Loucy (cell line): Measurements from ENCODE around the gene PPOX.

Experiments used
- H2AFZ ChIP-seq: fragments of 200-600 bp; sonication (generic); 2 replicates; pipeline ENCODE4 v1.6.0; 2016; ENCODE audit warnings: antibody characterized with exemption, mild to moderate bottlenecking, low read length, moderate library complexity
- H3F3A ChIP-seq: fragments of 200-600 bp; 2 replicates; pipeline ENCODE4 v1.6.0; 2016; ENCODE audit warnings: antibody characterized with exemption, low read depth, mild to moderate bottlenecking
- H3K27me3 ChIP-seq: fragments of 200-600 bp; sonication (generic); 2 replicates; pipeline ENCODE4 v1.6.1; 2014; ENCODE audit warnings: low read length, mild to moderate bottlenecking; ENCODE audit not compliant: insufficient read depth, poor library complexity, severe bottlenecking
- H3K36me3 ChIP-seq: fragments of 200-600 bp; sonication (generic); 2 replicates; pipeline ENCODE4 v1.6.1; 2016; ENCODE audit warnings: low read length; ENCODE audit not compliant: insufficient read depth
- H3K4me1 ChIP-seq: fragments of 200-600 bp; sonication (generic); 2 replicates; pipeline ENCODE4 v1.5.1; 2014; ENCODE audit warnings: low read length, mild to moderate bottlenecking; ENCODE audit not compliant: insufficient read depth, poor library complexity, severe bottlenecking
- H3K4me2 ChIP-seq: fragments of 200-600 bp; sonication (generic); 2 replicates; pipeline ENCODE4 v1.6.0; 2014; ENCODE audit warnings: antibody characterized with exemption, low read length, low read depth, mild to moderate bottlenecking; ENCODE audit not compliant: poor library complexity, severe bottlenecking
- H3K4me3 ChIP-seq: fragments of 200-600 bp; sonication (generic); 2 replicates; pipeline ENCODE4 v1.5.1; 2014; ENCODE audit warnings: low read length, mild to moderate bottlenecking, mixed read lengths; ENCODE audit not compliant: poor library complexity, severe bottlenecking
- H3K79me2 ChIP-seq: fragments of 200-600 bp; sonication (generic); 2 replicates; pipeline ENCODE4 v1.6.1; 2014; ENCODE audit warnings: low read length; ENCODE audit not compliant: insufficient read depth
- H3K9ac ChIP-seq: fragments of 200-600 bp; sonication (generic); 2 replicates; pipeline ENCODE4 v1.6.0; 2014; ENCODE audit warnings: mild to moderate bottlenecking, low read depth, low read length, moderate library complexity; ENCODE audit not compliant: poor library complexity, severe bottlenecking
- H3K9me2 ChIP-seq: fragments of 200-600 bp; sonication (generic); replicated peaks from 2 replicates; pipeline ENCODE4 v1.6.1; 2016; ENCODE audit warnings: low read depth, low read length, mixed read lengths
- H3K9me3 ChIP-seq: fragments of 200-600 bp; sonication (generic); 2 replicates; pipeline ENCODE4 v1.6.1; 2014; ENCODE audit warnings: mild to moderate bottlenecking, antibody characterized with exemption, low read length, low read depth; ENCODE audit not compliant: insufficient read depth
- H4K20me1 ChIP-seq: fragments of 200-600 bp; sonication (generic); 2 replicates; pipeline ENCODE4 v1.6.0; 2014; ENCODE audit warnings: antibody characterized with exemption, low read length, mild to moderate bottlenecking; ENCODE audit not compliant: insufficient read depth, poor library complexity, severe bottlenecking
- EZH2phosphoT487 ChIP-seq: fragments of 200-600 bp; IDR thresholded peaks from 2 replicates; pipeline ENCODE4 v1.6.1; 2018; ENCODE audit warnings: antibody characterized with exemption, mild to moderate bottlenecking, moderate library complexity, borderline replicate concordance
- TF ChIP-seq, protein P1 (sequence below): fragments of 200-600 bp; sonication (generic); conservative IDR thresholded peaks from 2 replicates; pipeline ENCODE4 v1.5.1; 2014; ENCODE audit warnings: mild to moderate bottlenecking, antibody characterized with exemption, low read length

PPOX gene

DNA sequence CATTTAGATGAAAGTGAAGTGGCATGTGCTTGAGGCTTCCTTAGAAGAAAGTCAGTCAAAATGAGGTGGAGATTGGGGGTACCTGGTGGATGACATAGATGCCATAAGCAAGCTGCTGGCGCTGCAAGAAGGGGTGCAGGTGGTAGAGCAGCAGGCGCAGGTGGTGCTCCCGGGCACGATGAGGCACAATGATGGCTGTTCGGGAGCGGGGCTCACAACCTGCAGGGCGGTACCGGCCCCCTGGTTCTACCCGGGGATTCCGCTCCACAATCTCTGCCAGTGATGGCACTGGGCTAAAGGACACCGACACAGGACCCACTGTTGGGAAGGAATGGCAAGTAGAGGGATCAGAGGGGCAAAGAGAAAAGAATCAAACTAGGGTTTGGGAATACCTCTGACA is 8.7 kb downstream of the PPOX start:
- H4K20me1 ChIP-seq, result peaks cover 6% of the 10 kb centered on the region

DNA sequence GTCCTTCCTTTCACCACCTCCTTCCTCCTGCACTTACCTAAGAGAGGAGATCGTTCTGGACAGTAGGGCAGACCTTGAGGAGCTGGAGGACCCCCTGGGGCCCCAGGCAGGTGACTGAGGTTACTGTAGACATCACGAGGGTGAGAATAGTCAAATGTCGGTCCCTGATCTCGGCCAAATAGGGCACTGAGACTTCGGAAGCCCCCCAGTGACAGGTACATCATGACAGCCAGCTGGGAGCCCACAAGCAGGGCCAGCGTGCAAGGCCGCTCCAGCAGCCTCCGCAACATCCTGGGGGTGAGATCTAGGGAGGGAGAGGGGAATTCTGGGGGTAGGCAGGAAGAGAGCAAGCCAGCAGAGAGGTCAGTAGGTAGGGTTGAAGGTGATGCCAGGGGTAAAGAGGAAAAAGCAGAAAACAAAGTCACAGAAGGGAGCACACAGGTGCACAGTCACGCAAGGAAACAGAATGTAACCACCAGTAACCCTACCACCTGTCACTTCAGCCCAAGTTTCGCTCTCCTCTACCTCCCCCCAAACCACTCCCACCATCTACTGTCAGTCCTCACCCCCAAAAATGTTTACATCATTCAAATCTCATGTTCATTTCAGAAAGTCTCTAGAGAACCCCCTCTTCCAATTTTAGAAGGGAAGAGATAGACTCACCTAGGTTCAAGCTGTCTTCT is 9.7 kb downstream of the PPOX start:
- Histone ChIP-seq H3K27me3 (no peaks in the 10 kb centered on the region), H3K9me3 (no peaks in the 10 kb centered on the region), H3F3A (no peaks in the 10 kb centered on the region), H3K36me3 (peaks cover 30% of the 10 kb centered on the region; the same call in 1 of the 2 replicates), H3K79me2 (peaks cover 27% of the 10 kb centered on the region), H2AFZ (no peak overlapping the region), H3K9ac (peak overlapping the region; percentile 80), H3K4me2 (peak overlapping the region; percentile 78), H3K9me2 (no peaks in the 10 kb centered on the region), H3K4me1 (peaks cover 27% of the 10 kb centered on the region), H3K4me3 (peak overlapping the region; percentile 93), H4K20me1 (peaks cover 6% of the 10 kb centered on the region)
- TF ChIP-seq EZH2phosphoT487, result no peak
- TF ChIP-seq, protein P1, sequence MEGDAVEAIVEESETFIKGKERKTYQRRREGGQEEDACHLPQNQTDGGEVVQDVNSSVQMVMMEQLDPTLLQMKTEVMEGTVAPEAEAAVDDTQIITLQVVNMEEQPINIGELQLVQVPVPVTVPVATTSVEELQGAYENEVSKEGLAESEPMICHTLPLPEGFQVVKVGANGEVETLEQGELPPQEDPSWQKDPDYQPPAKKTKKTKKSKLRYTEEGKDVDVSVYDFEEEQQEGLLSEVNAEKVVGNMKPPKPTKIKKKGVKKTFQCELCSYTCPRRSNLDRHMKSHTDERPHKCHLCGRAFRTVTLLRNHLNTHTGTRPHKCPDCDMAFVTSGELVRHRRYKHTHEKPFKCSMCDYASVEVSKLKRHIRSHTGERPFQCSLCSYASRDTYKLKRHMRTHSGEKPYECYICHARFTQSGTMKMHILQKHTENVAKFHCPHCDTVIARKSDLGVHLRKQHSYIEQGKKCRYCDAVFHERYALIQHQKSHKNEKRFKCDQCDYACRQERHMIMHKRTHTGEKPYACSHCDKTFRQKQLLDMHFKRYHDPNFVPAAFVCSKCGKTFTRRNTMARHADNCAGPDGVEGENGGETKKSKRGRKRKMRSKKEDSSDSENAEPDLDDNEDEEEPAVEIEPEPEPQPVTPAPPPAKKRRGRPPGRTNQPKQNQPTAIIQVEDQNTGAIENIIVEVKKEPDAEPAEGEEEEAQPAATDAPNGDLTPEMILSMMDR, result no peak

More for the DNA sequence above, 8.7 kb downstream of the PPOX start:
- Histone ChIP-seq H2AFZ (no peak overlapping the region), H3K9me3 (no peaks in the 10 kb centered on the region), H3K36me3 (peaks cover 36% of the 10 kb centered on the region; the same call in 1 of the 2 replicates), H3K79me2 (peaks cover 27% of the 10 kb centered on the region), H3K9ac (no peak overlapping the region), H3K4me3 (no peak overlapping the region), H3K9me2 (no peaks in the 10 kb centered on the region), H3K4me2 (peak overlapping the region; percentile 78), H3K4me1 (peaks cover 27% of the 10 kb centered on the region), H3F3A (no peaks in the 10 kb centered on the region), H3K27me3 (no peaks in the 10 kb centered on the region)
- TF ChIP-seq, protein P1, result no peak
- no peak for TF ChIP-seq EZH2phosphoT487

DNA sequence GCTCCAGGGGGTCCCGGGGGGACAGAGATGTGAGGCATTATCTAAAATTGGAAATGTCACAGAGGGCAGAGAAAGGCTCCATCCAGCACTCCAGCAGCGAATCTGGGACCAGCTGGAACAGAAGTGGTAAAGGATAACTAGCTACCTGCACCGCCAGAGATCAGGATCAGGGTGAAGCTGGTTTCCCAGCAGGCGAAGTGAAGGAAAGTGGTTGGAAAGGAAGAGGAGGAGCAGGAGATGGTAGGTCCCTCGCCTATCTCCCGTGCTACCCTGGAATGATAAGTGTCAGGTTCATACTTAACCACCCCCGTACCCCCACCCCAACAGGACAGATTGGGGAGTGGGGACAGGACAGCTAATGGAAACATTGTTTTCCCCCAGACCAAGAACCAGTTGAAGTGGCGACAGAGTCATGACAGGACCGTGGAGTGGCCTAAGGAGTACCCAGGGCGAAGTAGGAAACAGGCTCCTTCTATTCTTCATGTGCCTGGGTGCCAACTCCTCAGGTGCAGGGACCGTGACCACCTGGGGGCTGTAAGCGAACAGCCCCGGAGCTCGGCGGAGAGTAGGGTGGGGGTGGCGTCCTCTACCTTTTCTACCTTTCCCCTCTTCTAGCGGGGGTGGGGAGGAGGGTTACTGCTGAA is 10.4 kb downstream of the PPOX start:
- Histone ChIP-seq H3F3A (no peaks in the 10 kb centered on the region), H3K9me2 (no peaks in the 10 kb centered on the region), H3K79me2 (peaks cover 27% of the 10 kb centered on the region), H3K27me3 (no peaks in the 10 kb centered on the region), H3K9ac (peak overlapping the region; percentile 80), H3K4me3 (peak overlapping the region; percentile 93), H3K4me2 (peak overlapping the region; percentile 78), H4K20me1 (peaks cover 6% of the 10 kb centered on the region), H3K36me3 (peaks cover 23% of the 10 kb centered on the region; the same call in 1 of the 2 replicates), H3K9me3 (no peaks in the 10 kb centered on the region), H3K4me1 (peaks cover 29% of the 10 kb centered on the region), H2AFZ (peak overlapping the region; percentile 89)
- TF ChIP-seq, protein P1, result no peak
- no peak for TF ChIP-seq EZH2phosphoT487
